GM13976 (cell line): ENCODE data around the gene ZMYND11.

Source experiments
- DNase-seq: peaks from one replicate; pipeline ENCODE4 v3.0.0; 2012; ENCODE audit warnings: low spot score
- CTCF ChIP-seq: IDR thresholded peaks from 2 replicates; pipeline ENCODE4 v1.5.1; 2012; ENCODE audit warnings: borderline replicate concordance, mild to moderate bottlenecking; ENCODE audit not compliant: insufficient read depth; ENCODE audit errors: extremely low read depth, missing control alignments, control extremely low read depth
- in situ Hi-C: fragments of 300-500 bp; cut with MboI; formaldehyde crosslinking; loops from one replicate; pipeline ENCODE4 v1.12.0; 2022; ENCODE audit warnings: low sequenced_read_pairs, mixed read lengths, inconsistent platforms; ENCODE audit not compliant: unreplicated experiment

The ZMYND11 gene

GRCh38 chr10:104416-104815 lies 30.8 kb upstream of the ZMYND11 start:
- no peak for DNase-seq
- in situ Hi-C loops: no loop called here
- TF ChIP-seq CTCF: no peak

- no peak for TF ChIP-seq CTCF
- DNase-seq: no peak
- in situ Hi-C loops: no loop called here
Measured at GRCh38 chr10:104862-105565, 30.2 kb upstream of the ZMYND11 start.

- DNase-seq: no peak
- in situ Hi-C loops: no loop called here
- no peak for TF ChIP-seq CTCF
Measured at GRCh38 chr10:105806-106205, 29.4 kb upstream of the ZMYND11 start.

- no peak for DNase-seq
- no peak for TF ChIP-seq CTCF
- in situ Hi-C loops: no loop called here
Measured at GRCh38 chr10:106740-107139, 28.5 kb upstream of the ZMYND11 start.

GRCh38 chr10:112246-112645 lies 23.0 kb upstream of the ZMYND11 start:
- in situ Hi-C loops: no loop called here
- DNase-seq: no peak
- TF ChIP-seq CTCF: no peak

- in situ Hi-C loops: no loop called here
- no peak for TF ChIP-seq CTCF
- DNase-seq: no peak
Measured at GRCh38 chr10:124874-125273, 10.4 kb upstream of the ZMYND11 start.
